Measurements from ENCODE around the gene UVSSA. TPM values are rescaled to one million over a fixed set of nuclear protein-coding genes. Genes with fewer than 3 reads are reported as not detected.

UVSSA gene
- total and polyA plus RNA-seq, 2 donors (not counting 1 experiment from before 2014, with no cell fraction given), result 34.6 to 40.5 TPM

- DNase-seq (no peak), ATAC-seq (ENCODE audit: low read depth) (no peak)
- H3K27me3 Mint-ChIP-seq, result no peaks in the 10 kb centered on the region
- peaks cover 0 to 9% (median 0%) of the 10 kb centered on the region in 3 donors for H3K9me3 ChIP-seq (ENCODE audit: control extremely low read depth in 1 of 3, control insufficient read depth in 2 of 3, insufficient read depth in 1 of 3, low read length in 2 of 3)
- H3K27me3 ChIP-seq (replicated peaks in 1 of 4; ENCODE audit: control extremely low read depth in 1 of 4, control insufficient read depth in 3 of 4, insufficient read depth in 4 of 4, low read length in 3 of 4), result no peaks in the 10 kb centered on the region
- 98% methylated on average over 38 of the region's 38 CpGs for WGBS (ENCODE audit: insufficient coverage)
- TF ChIP-seq EZH2 (IDR thresholded peaks at IDR 0.05; ENCODE audit: borderline replicate concordance, insufficient read depth, low read depth, low read length, poor library complexity, severe bottlenecking) (no peak), CTCF (IDR thresholded peaks at IDR 0.05) (no peak)
- H3K79me2 ChIP-seq (ENCODE audit: control insufficient read depth, insufficient read depth, low read length), result no peaks in the 10 kb centered on the region
- H3K9ac ChIP-seq (ENCODE audit: low read length), result no peak overlapping the region
- H3K4me2 ChIP-seq (replicated peaks; ENCODE audit: low read depth, low read length, poor library complexity, severe bottlenecking), result no peak overlapping the region
- H3K9me3 Mint-ChIP-seq (ENCODE audit: insufficient read depth), result no peaks in the 10 kb centered on the region
- H3K27ac ChIP-seq (ENCODE audit: low read length in 2 of 2), result no peak overlapping the region
- no peaks in the 10 kb centered on the region for H4K20me1 ChIP-seq (ENCODE audit: control insufficient read depth, insufficient read depth, low read length, poor library complexity, severe bottlenecking)
- intact Hi-C loops (cut with micrococcal nuclease), result no loop called here
- peaks cover 0 to 46% of the 10 kb centered on the region in 2 experiments for H3K36me3 ChIP-seq (replicated peaks in 1 of 2; ENCODE audit: control extremely low read depth in 1 of 2, control insufficient read depth in 1 of 2, extremely low read depth in 1 of 2, insufficient read depth in 2 of 2, low read length in 1 of 2)
- H2AFZ ChIP-seq (ENCODE audit: insufficient read depth, low read depth, low read length, poor library complexity, severe bottlenecking), result no peak overlapping the region
- ChIA-PET CTCF (no interaction called here), POLR2A (no interaction called here)
- H3K4me3 ChIP-seq (ENCODE audit: control extremely low read depth in 1 of 5, extremely low read depth in 1 of 5, insufficient read depth in 1 of 5, low read depth in 2 of 5, low read length in 4 of 5), result no peak overlapping the region
- H3K27ac Mint-ChIP-seq, result no peak overlapping the region
- H3K4me3 Mint-ChIP-seq, result no peak overlapping the region
- peaks cover under 1% of the 10 kb centered on the region for H3K4me1 Mint-ChIP-seq
- no peaks in the 10 kb centered on the region for H3K4me1 ChIP-seq (ENCODE audit: control insufficient read depth in 2 of 2, insufficient read depth in 2 of 2, low read length in 2 of 2)
Observed at GRCh38 chr4:1339489-1339888, 7.5 kb upstream of the UVSSA start.

GRCh38 chr4:1340181-1340747 is 6.7 kb upstream of the UVSSA start:
- H3K27ac ChIP-seq (ENCODE audit: low read length in 2 of 2), result no peak overlapping the region
- CTCF ChIA-PET, result no interaction called here
- H3K4me2 ChIP-seq (replicated peaks; ENCODE audit: low read depth, low read length, poor library complexity, severe bottlenecking), result no peak overlapping the region
- H3K79me2 ChIP-seq (ENCODE audit: control insufficient read depth, insufficient read depth, low read length), result no peaks in the 10 kb centered on the region
- H3K36me3 ChIP-seq (replicated peaks in 1 of 2; ENCODE audit: control extremely low read depth in 1 of 2, control insufficient read depth in 1 of 2, extremely low read depth in 1 of 2, insufficient read depth in 2 of 2, low read length in 1 of 2), result peaks cover 0 to 44% of the 10 kb centered on the region in 2 experiments
- no peak overlapping the region for H3K9ac ChIP-seq (ENCODE audit: low read length)
- intact Hi-C loops (cut with micrococcal nuclease), result no loop called here
- H3K4me3 ChIP-seq (ENCODE audit: control extremely low read depth in 1 of 5, extremely low read depth in 1 of 5, insufficient read depth in 1 of 5, low read depth in 2 of 5, low read length in 4 of 5), result no peak overlapping the region
- H4K20me1 ChIP-seq (ENCODE audit: control insufficient read depth, insufficient read depth, low read length, poor library complexity, severe bottlenecking), result no peaks in the 10 kb centered on the region
- WGBS (ENCODE audit: insufficient coverage), result 90% methylated on average over 26 of the region's 29 CpGs
- DNase-seq (no peak), ATAC-seq (ENCODE audit: low read depth) (no peak)
- no peak overlapping the region for H2AFZ ChIP-seq (ENCODE audit: insufficient read depth, low read depth, low read length, poor library complexity, severe bottlenecking)
- POLR2A ChIA-PET, result no interaction called here
- peaks cover 0 to 1% of the 10 kb centered on the region in 2 donors for H3K4me1 ChIP-seq (ENCODE audit: control insufficient read depth in 2 of 2, insufficient read depth in 2 of 2, low read length in 2 of 2)
- Mint-ChIP-seq H3K9me3 (ENCODE audit: insufficient read depth) (no peaks in the 10 kb centered on the region), H3K4me1 (peaks cover 8% of the 10 kb centered on the region), H3K27ac (no peak overlapping the region), H3K27me3 (no peaks in the 10 kb centered on the region), H3K4me3 (no peak overlapping the region)
- TF ChIP-seq CTCF (IDR thresholded peaks at IDR 0.05) (no peak), EZH2 (IDR thresholded peaks at IDR 0.05; ENCODE audit: borderline replicate concordance, insufficient read depth, low read depth, low read length, poor library complexity, severe bottlenecking) (no peak)
- H3K27me3 ChIP-seq (replicated peaks in 1 of 4; ENCODE audit: control extremely low read depth in 1 of 4, control insufficient read depth in 3 of 4, insufficient read depth in 4 of 4, low read length in 3 of 4), result no peaks in the 10 kb centered on the region
- H3K9me3 ChIP-seq (ENCODE audit: control extremely low read depth in 1 of 3, control insufficient read depth in 2 of 3, insufficient read depth in 1 of 3, low read length in 2 of 3), result peaks cover 0 to 9% (median 0%) of the 10 kb centered on the region in 3 donors

All from B cell (primary cell).